NT2/D1 (cell line): ENCODE results near the gene C9orf78.

Experiments
- YY1 ChIP-seq: IDR thresholded peaks from 2 replicates; pipeline ENCODE4 v1.6.1; 2011; ENCODE audit not compliant: insufficient read length, insufficient read depth
- ZNF274 ChIP-seq: IDR thresholded peaks from 2 replicates; pipeline ENCODE4 v1.6.1; 2011; ENCODE audit warnings: mild to moderate bottlenecking, low read depth, low read length

DNA sequence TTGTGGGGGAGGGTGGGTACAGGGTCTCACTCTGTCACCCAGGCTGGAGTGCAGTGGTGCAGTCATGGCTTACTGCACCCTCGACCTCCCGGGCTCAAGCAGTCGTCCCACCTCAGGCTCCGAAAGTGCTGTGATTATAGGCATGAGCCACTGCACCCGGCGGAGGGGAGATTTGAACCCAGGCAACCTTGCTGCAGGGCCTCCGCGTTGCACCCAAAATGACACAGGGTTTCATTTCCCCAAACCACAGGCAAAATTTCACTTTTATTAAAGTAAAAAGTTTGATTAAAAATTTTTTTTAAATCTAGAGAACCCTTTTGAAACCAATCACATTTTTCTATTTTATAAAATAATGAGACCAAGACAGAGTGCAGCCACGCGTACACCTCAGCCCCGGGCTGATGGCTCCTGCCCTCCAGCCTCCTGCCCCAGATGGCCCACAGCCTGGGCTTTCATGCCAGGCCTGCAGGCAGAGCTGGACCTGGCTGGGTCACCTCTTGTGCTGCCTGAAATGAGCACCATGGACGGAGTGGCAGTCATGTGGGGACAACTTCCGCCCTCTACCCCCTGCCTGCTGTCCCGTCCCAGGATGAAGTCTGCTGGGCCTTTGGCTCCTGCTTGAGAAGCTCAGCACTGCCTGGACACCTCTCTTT, 30.7 kb upstream of the C9orf78 start:
- TF ChIP-seq YY1 (no peak), ZNF274 (no peak)
